RWPE1 (cell line): ENCODE results near the gene CAPN9.

Experiments used
- CTCF ChIA-PET: fragments of 350-600 bp; sonication (Branson Sonifier 250); formaldehyde crosslinking; extraction: SDS; loops from one replicate; lab custom pipeline; 2021; lab: Yijun Ruan, JAX
- POLR2A ChIA-PET: fragments of 400-600 bp; formaldehyde crosslinking; extraction: SDS; loops from one replicate; lab custom pipeline; 2020; ENCODE audit warnings: antibody characterized with exemption; ENCODE audit not compliant: low non-redundant PET; lab: Yijun Ruan, JAX
- DNase-seq: peaks from one replicate; pipeline ENCODE4 v3.0.0; 2012; ENCODE audit warnings: low spot score
- H3K27ac ChIP-seq: fragments of 450-650 bp; 2 replicates; pipeline ENCODE4 v1.5.1; 2017
- CTCF ChIP-seq: fragments of 450-650 bp; conservative IDR thresholded peaks from 2 replicates; pipeline ENCODE4 v1.5.1; 2017; ENCODE audit warnings: low read depth, mild to moderate bottlenecking

The CAPN9 gene

GRCh38 chr1:230800891-230801840 lies 54.0 kb downstream of the CAPN9 start:
- no peak overlapping the region for H3K27ac ChIP-seq
- ChIA-PET POLR2A (no interaction called here), CTCF (interaction anchor here (0.6 kb wide), 1 partner anchor 115 kb away, joined by 5 read pairs; no protein-coding TSS in a partner anchor)
- TF ChIP-seq CTCF: no peak
- DNase-seq: no peak

- H3K27ac ChIP-seq: no peak overlapping the region
- POLR2A ChIA-PET: no interaction called here
- no peak for DNase-seq
- TF ChIP-seq CTCF: no peak
- CTCF ChIA-PET: interaction anchor here (0.5 kb wide), 1 partner anchor 106 kb away, joined by 3 read pairs; no protein-coding TSS in a partner anchor
Observed at GRCh38 chr1:230804396-230804795, 57.2 kb downstream of the CAPN9 start.

GRCh38 chr1:230806552-230806951 lies 59.4 kb downstream of the CAPN9 start:
- H3K27ac ChIP-seq: no peak overlapping the region
- ChIA-PET POLR2A (no interaction called here), CTCF (no interaction called here)
- no peak for TF ChIP-seq CTCF
- no peak for DNase-seq

GRCh38 chr1:230807029-230807428 lies 59.8 kb downstream of the CAPN9 start:
- ChIA-PET CTCF (no interaction called here), POLR2A (no interaction called here)
- no peak overlapping the region for H3K27ac ChIP-seq
- no peak for DNase-seq
- no peak for TF ChIP-seq CTCF

- no peak overlapping the region for H3K27ac ChIP-seq
- DNase-seq: no peak
- ChIA-PET CTCF (interaction anchor here (0.5 to 0.6 kb wide), 3 partner anchors 29 to 181 kb away, joined by 3 read pairs; no protein-coding TSS in a partner anchor), POLR2A (no interaction called here)
- TF ChIP-seq CTCF: no peak
Observed at GRCh38 chr1:230807561-230808280, 60.5 kb downstream of the CAPN9 start.

GRCh38 chr1:230808281-230808872 lies 61.2 kb downstream of the CAPN9 start:
- no peak for TF ChIP-seq CTCF
- H3K27ac ChIP-seq: no peak overlapping the region

More at GRCh38 chr1:230808281-230808872, 61.2 kb downstream of the CAPN9 start:
- DNase-seq: no peak
- ChIA-PET POLR2A (no interaction called here), CTCF (interaction anchor here (0.5 to 0.6 kb wide), 3 partner anchors 29 to 182 kb away, joined by 3 read pairs; no protein-coding TSS in a partner anchor)
